Thyroid gland (tissue), 4 donors: ENCODE results near the gene CDON.

Experiments used
- POLR2A ChIP-seq, 2 donors: fragments of 450-650 bp; IDR thresholded peaks; one replicate each; pipeline ENCODE4 v1.6.1; 2017; ENCODE audit warnings: antibody characterized with exemption in 2 of 2, mild to moderate bottlenecking in 2 of 2, moderate library complexity in 1 of 2
- TF ChIP-seq, protein P1 (sequence below), 6 experiments: fragments of 200-600 bp in 3 of 6; fragments of 450-650 bp in 3 of 6; sonication (generic) in 3 of 6; IDR thresholded peaks; one replicate each; pipeline ENCODE4 v1.5.1; 2016 to 2019; ENCODE audit warnings: antibody characterized with exemption in 6 of 6, mild to moderate bottlenecking in 2 of 6, inconsistent platforms in 1 of 6, moderate library complexity in 1 of 6

DNA sequence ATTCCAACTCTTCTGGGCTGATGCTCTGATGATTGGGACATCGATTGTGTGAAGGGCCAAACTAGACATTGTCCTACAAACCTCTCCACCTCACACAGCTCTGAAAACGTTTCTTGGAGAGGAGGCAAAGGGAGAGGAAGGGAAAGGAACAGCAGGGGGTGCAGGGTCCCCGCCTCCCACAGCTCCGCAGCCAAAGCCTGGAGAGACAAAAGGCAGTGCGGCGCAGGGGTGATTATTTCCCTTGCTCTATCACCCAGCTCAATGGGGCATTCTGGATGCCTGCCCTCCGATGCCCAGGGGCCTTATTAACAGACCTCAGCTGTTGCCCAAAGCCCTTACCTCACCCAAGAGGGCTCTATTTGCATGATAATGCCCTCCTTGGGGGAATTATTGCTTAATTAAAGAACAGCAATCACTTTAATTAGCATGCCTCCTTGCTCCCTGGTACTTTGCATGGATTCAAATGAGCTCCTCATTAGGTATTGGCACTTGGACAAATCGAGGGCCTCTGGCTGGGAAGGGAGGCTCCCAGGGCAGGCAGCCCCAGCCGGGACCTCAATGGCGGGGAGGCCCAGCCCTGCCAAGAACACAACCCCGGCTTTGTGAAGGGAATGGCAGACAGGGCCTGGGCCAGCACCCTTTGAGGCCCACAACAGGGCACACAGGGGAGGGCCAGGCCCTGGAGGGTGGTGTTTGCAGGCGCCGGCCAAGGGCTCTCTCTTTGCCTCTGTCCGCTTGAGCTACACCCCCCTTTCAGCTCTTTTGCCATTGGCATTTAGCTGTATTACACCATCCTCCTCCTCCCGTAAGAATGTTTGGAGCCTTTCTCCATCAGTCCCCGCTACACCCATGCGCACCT, 19.8 kb upstream of the CDON start:
- TF ChIP-seq, protein P1, sequence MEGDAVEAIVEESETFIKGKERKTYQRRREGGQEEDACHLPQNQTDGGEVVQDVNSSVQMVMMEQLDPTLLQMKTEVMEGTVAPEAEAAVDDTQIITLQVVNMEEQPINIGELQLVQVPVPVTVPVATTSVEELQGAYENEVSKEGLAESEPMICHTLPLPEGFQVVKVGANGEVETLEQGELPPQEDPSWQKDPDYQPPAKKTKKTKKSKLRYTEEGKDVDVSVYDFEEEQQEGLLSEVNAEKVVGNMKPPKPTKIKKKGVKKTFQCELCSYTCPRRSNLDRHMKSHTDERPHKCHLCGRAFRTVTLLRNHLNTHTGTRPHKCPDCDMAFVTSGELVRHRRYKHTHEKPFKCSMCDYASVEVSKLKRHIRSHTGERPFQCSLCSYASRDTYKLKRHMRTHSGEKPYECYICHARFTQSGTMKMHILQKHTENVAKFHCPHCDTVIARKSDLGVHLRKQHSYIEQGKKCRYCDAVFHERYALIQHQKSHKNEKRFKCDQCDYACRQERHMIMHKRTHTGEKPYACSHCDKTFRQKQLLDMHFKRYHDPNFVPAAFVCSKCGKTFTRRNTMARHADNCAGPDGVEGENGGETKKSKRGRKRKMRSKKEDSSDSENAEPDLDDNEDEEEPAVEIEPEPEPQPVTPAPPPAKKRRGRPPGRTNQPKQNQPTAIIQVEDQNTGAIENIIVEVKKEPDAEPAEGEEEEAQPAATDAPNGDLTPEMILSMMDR (IDR thresholded peaks at IDR 0.05), result no peak
- TF ChIP-seq POLR2A (IDR thresholded peaks at IDR 0.05), result no peak
